K562 (cell line): ENCODE data around the gene TNFRSF6B. TPM values are rescaled to one million over a fixed set of nuclear protein-coding genes. Genes with fewer than 3 reads are reported as not detected.
A peak's percentile ranks its signal among the peaks of the same experiment; 100 is the strongest.

Experiments
- ATF1 ChIP-seq, 2 experiments: fragments of 450-650 bp in 1 of 2; IDR thresholded peaks; 2 replicates each; pipeline ENCODE4 v1.6.1; 2016; ENCODE audit warnings: missing compliant biosample characterization in 1 of 2, missing genetic modification characterization in 1 of 2
- BCL6 ChIP-seq: fragments of 250-450 bp; sonication (Bioruptor Pico); IDR thresholded peaks from 2 replicates; pipeline ENCODE4 v1.4.0; 2020
- CEBPB ChIP-seq: fragments of 450-650 bp; IDR thresholded peaks from 2 replicates; pipeline ENCODE4 v1.6.1; 2016; ENCODE audit warnings: missing genetic modification characterization, missing compliant biosample characterization
- CEBPG ChIP-seq, 3 experiments: fragments of 200-800 bp in 1 of 3; sonication (Bioruptor generic) in 1 of 3; sonication (generic) in 1 of 3; formaldehyde crosslinking in 1 of 3; IDR thresholded peaks in 2 of 3; conservative IDR thresholded peaks in 1 of 3; 2 replicates each; pipeline versions ENCODE4 v1.6.1 to v1.8.0; 2016 to 2022; ENCODE audit warnings: missing compliant biosample characterization in 2 of 3, missing genetic modification characterization in 2 of 3, mild to moderate bottlenecking in 1 of 3, missing genetic modification reagents in 1 of 3
- FOXP1 ChIP-seq: sonication (generic); formaldehyde crosslinking; IDR thresholded peaks from 2 replicates; pipeline ENCODE4 v1.8.0; 2022; ENCODE audit warnings: mild to moderate bottlenecking, missing genetic modification reagents
- HDGF ChIP-seq: fragments of 450-650 bp; IDR thresholded peaks from 2 replicates; pipeline ENCODE4 v1.6.1; 2016
- NKRF ChIP-seq: fragments of 450-650 bp; IDR thresholded peaks from 2 replicates; pipeline ENCODE4 v1.6.1; 2016; ENCODE audit warnings: borderline replicate concordance
- NR3C1 ChIP-seq: sonication (generic); formaldehyde crosslinking; IDR thresholded peaks from 2 replicates; pipeline ENCODE4 v1.8.1; 2022; ENCODE audit warnings: missing genetic modification reagents
- POLR2AphosphoS5 ChIP-seq: IDR thresholded peaks from 2 replicates; pipeline ENCODE4 v1.6.1; 2011; ENCODE audit warnings: mild to moderate bottlenecking, low read depth, low read length, moderate library complexity; ENCODE audit not compliant: control insufficient read depth, insufficient read depth
- POLR2H ChIP-seq: IDR thresholded peaks from 2 replicates; pipeline ENCODE4 v1.6.1; 2016; ENCODE audit warnings: missing genetic modification characterization, low read depth, mild to moderate bottlenecking, control low read depth, missing compliant biosample characterization, moderate library complexity
- RBFOX2 ChIP-seq: fragments of 200-400 bp; formaldehyde crosslinking; IDR thresholded peaks from 2 replicates; pipeline ENCODE4 v1.6.1; 2017; ENCODE audit warnings: low read depth, mild to moderate bottlenecking, low read length, moderate library complexity
- RBM25 ChIP-seq: fragments of 200-400 bp; formaldehyde crosslinking; IDR thresholded peaks from 2 replicates; pipeline ENCODE4 v1.6.1; 2018; ENCODE audit warnings: low read length, low read depth, moderate library complexity; ENCODE audit not compliant: severe bottlenecking
- SMAD2 ChIP-seq: fragments of 150-350 bp; IDR thresholded peaks from 2 replicates; pipeline ENCODE4 v1.6.1; 2014; ENCODE audit warnings: low read depth, mild to moderate bottlenecking, low read length
- SRSF3 ChIP-seq: fragments of 200-400 bp; formaldehyde crosslinking; IDR thresholded peaks from 2 replicates; pipeline ENCODE4 v1.6.1; 2016; ENCODE audit warnings: mild to moderate bottlenecking, low read length, moderate library complexity; ENCODE audit not compliant: insufficient read depth
- STAT5B ChIP-seq: fragments of 250-450 bp; sonication (Bioruptor Pico); IDR thresholded peaks from 2 replicates; pipeline ENCODE4 v1.8.0; 2021; ENCODE audit warnings: mild to moderate bottlenecking, inconsistent platforms
- TRIM24 ChIP-seq, 2 experiments: fragments of 450-650 bp; IDR thresholded peaks; 2 replicates each; pipeline ENCODE4 v1.6.1; 2016
- UBTF ChIP-seq, 2 experiments: IDR thresholded peaks; 2 replicates each; pipeline ENCODE4 v1.6.1; 2012; ENCODE audit warnings: improper control_type of control experiment in 2 of 2, low read depth in 2 of 2, low read length in 2 of 2, borderline replicate concordance in 1 of 2
- ZBTB17 ChIP-seq: fragments of 450-650 bp; formaldehyde crosslinking; IDR thresholded peaks from 2 replicates; pipeline ENCODE4 v1.4.0; 2020; ENCODE audit warnings: mild to moderate bottlenecking
- ZFX ChIP-seq: sonication (generic); formaldehyde crosslinking; IDR thresholded peaks from 2 replicates; pipeline ENCODE4 v1.8.0; 2022; ENCODE audit warnings: mild to moderate bottlenecking, missing genetic modification reagents, moderate library complexity
- ZNF561 ChIP-seq: fragments of 450-650 bp; formaldehyde crosslinking; conservative IDR thresholded peaks from 2 replicates; pipeline ENCODE4 v1.4.0; 2020; ENCODE audit warnings: mild to moderate bottlenecking, moderate library complexity
- ZNF589 ChIP-seq: fragments of 200-800 bp; sonication (Bioruptor generic); IDR thresholded peaks from 2 replicates; pipeline ENCODE4 v1.6.1; 2016; ENCODE audit warnings: low read depth, missing genetic modification characterization, missing compliant biosample characterization
- polyA plus RNA-seq, 8 experiments: library from polyadenylated mRNA; depleted of rRNA in 4 of 8; stranded (reverse) in 5 of 8; unstranded in 3 of 8; fragments of >200 nt; fragmentation: Nextera tagmentation in 2 of 8; fragmentation: Illumina TruSeq in 1 of 8; extraction: Ambion mirVana in 2 of 8; extraction: Trizol in 1 of 8; gene quantifications; 2 replicates each; pipeline versions ENCODE4 v1.2.1 to v1.2.3, GENCODE V29; 2011 to 2014; ENCODE audit warnings: inconsistent platforms in 1 of 8, missing spikeins in 1 of 8
- total RNA-seq, 7 experiments: library from RNA; depleted of rRNA in 6 of 7; stranded (reverse); fragments of >200 nt in 6 of 7; fragmentation: Illumina TruSeq in 2 of 7; extraction: Trizol in 2 of 7; gene quantifications; 2 replicates each; pipeline versions ENCODE4 v1.2.1 to v1.2.3, GENCODE V29; 2011 to 2021; ENCODE audit warnings: low replicate concordance in 1 of 7
- TF ChIP-seq, protein P1 (sequence below): fragments of 450-650 bp; IDR thresholded peaks from 2 replicates; pipeline ENCODE4 v1.6.1; 2016; ENCODE audit warnings: missing biosample characterization, missing genetic modification characterization

Gene TNFRSF6B
- total and polyA plus RNA-seq, 9 of the 15 experiments (the other 6 are each of a cell fraction or from before 2014, with no cell fraction given): 0.10 to 3.5 (median 0.32) TPM; not detected in 6

GRCh38 chr20:63740627-63741353 is 44.3 kb downstream of the TNFRSF6B start (continued):
- TF ChIP-seq UBTF (IDR thresholded peaks at IDR 0.05; ENCODE audit: borderline replicate concordance in 1 of 2, low read depth in 2 of 2, low read length in 2 of 2): peak; percentile 50 to 68; a peak in 2 of 4 replicates
- TF ChIP-seq CEBPG (CRISPR knock-in tag; IDR thresholded peaks at IDR 0.05): peak; percentile 98
- TF ChIP-seq CEBPG (tag; conservative IDR thresholded peaks at IDR 0.05 in 1 of 2, IDR thresholded peaks at IDR 0.05 in 1 of 2): peak; percentile 90 to 99
- TF ChIP-seq FOXP1 (CRISPR knock-in tag): peak; percentile 81; the same call in 1 of the 2 replicates
- peak; percentile 59 for TF ChIP-seq NKRF
- TF ChIP-seq CEBPB (tag): peak; percentile 100
- TF ChIP-seq TRIM24 (IDR thresholded peaks at IDR 0.05): no peak
- no peak for TF ChIP-seq ZNF589
- no peak for TF ChIP-seq BCL6
- no peak for TF ChIP-seq SMAD2
- peak; percentile 77 for TF ChIP-seq ZFX (CRISPR knock-in tag)
- TF ChIP-seq POLR2AphosphoS5: peak; percentile 23; the same call in 1 of the 2 replicates
- TF ChIP-seq ZBTB17 (CRISPR knock-in tag): 0 out of 2 replicates have a peak, but pooled peaks have one; percentile 31
- TF ChIP-seq RBFOX2: peak; percentile 60
- TF ChIP-seq ZNF561 (CRISPR knock-in tag): no peak
- TF ChIP-seq NR3C1 (CRISPR knock-in tag): no peak
- TF ChIP-seq RBM25: no peak
- TF ChIP-seq SRSF3: no peak
- no peak for TF ChIP-seq STAT5B (CRISPR knock-in tag)
- TF ChIP-seq ATF1 (CRISPR knock-in tag; IDR thresholded peaks at IDR 0.05): no peak
- peak; percentile 38; the same call in 1 of the 2 replicates for TF ChIP-seq ATF1 (tag; IDR thresholded peaks at IDR 0.05)
- peak; percentile 72; the same call in 1 of the 2 replicates for TF ChIP-seq HDGF
- TF ChIP-seq, protein P1, sequence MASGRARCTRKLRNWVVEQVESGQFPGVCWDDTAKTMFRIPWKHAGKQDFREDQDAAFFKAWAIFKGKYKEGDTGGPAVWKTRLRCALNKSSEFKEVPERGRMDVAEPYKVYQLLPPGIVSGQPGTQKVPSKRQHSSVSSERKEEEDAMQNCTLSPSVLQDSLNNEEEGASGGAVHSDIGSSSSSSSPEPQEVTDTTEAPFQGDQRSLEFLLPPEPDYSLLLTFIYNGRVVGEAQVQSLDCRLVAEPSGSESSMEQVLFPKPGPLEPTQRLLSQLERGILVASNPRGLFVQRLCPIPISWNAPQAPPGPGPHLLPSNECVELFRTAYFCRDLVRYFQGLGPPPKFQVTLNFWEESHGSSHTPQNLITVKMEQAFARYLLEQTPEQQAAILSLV: peak; percentile 83
- TF ChIP-seq POLR2H (tag): no peak
